SK-N-SH (cell line): ENCODE measurements around the gene KAT5. TPM values are rescaled to one million over a fixed set of nuclear protein-coding genes. Genes with fewer than 3 reads are reported as not detected.

Source experiments
- CTCF ChIA-PET: fragments of 300-600, 350-600 bp; formaldehyde crosslinking; extraction: SDS; loops from one replicate; lab custom pipeline; 2021; lab: Yijun Ruan, JAX
- POLR2A ChIA-PET: fragments of 350-600 bp; sonication (Branson Sonifier 250); formaldehyde crosslinking; extraction: SDS; loops from one replicate; lab custom pipeline; 2020; ENCODE audit warnings: antibody characterized with exemption, inconsistent platforms; lab: Yijun Ruan, JAX
- DNase-seq: peaks from one replicate; pipeline ENCODE4 v3.0.0; 2012
- H2AFZ ChIP-seq: fragments of 200-600 bp; sonication (generic); 2 replicates; pipeline ENCODE4 v1.8.1; 2016; ENCODE audit warnings: antibody characterized with exemption, mild to moderate bottlenecking, low read depth
- H3F3A ChIP-seq: fragments of 200-600 bp; sonication (generic); replicated peaks from 2 replicates; pipeline ENCODE3; 2016; ENCODE audit warnings: antibody characterized with exemption, mild to moderate bottlenecking; ENCODE audit not compliant: insufficient read depth
- H3K27ac ChIP-seq, 2 experiments: fragments of 200-500 bp in 1 of 2; fragments of 200-600 bp in 1 of 2; sonication (Bioruptor generic) in 1 of 2; sonication (generic), shearing (Covaris generic) in 1 of 2; 2 replicates each; pipeline versions ENCODE4 v1.5.1 to v1.6.1; 2014 to 2016; ENCODE audit warnings: low read depth in 2 of 2, inconsistent platforms in 1 of 2, low read length in 1 of 2, mild to moderate bottlenecking in 1 of 2, mixed read lengths in 1 of 2
- H3K27me3 ChIP-seq: fragments of 200-600 bp; sonication (generic), shearing (Covaris generic); 2 replicates; pipeline ENCODE4 v1.6.1; 2016; ENCODE audit warnings: mixed run types; ENCODE audit not compliant: insufficient read depth
- H3K36me3 ChIP-seq, 2 experiments: fragments of 200-500 bp in 1 of 2; fragments of 200-600 bp in 1 of 2; sonication (Bioruptor generic) in 1 of 2; sonication (generic) in 1 of 2; replicated peaks in 1 of 2; 2 replicates each; pipeline versions ENCODE3 to v1.5.1; 2014 to 2016; ENCODE audit warnings: low read length in 1 of 2, mild to moderate bottlenecking in 1 of 2; ENCODE audit not compliant: insufficient read depth in 2 of 2, control insufficient read depth in 1 of 2
- H3K4me1 ChIP-seq, 2 experiments: fragments of 200-500 bp in 1 of 2; fragments of 200-600 bp in 1 of 2; sonication (Bioruptor generic) in 1 of 2; sonication (generic), shearing (Covaris generic) in 1 of 2; 2 replicates each; pipeline versions ENCODE4 v1.5.1 to v1.6.1; 2014 to 2016; ENCODE audit warnings: low read depth in 1 of 2, low read length in 1 of 2, mixed run types in 1 of 2; ENCODE audit not compliant: insufficient read depth in 2 of 2, control insufficient read depth in 1 of 2
- H3K4me2 ChIP-seq: fragments of 200-600 bp; sonication (generic), shearing (Covaris generic); 2 replicates; pipeline ENCODE4 v1.6.1; 2017; ENCODE audit warnings: mixed run types
- H3K4me3 ChIP-seq, 2 experiments: fragments of 200-500 bp in 1 of 2; fragments of 200-600 bp in 1 of 2; sonication (Bioruptor generic) in 1 of 2; sonication (generic), shearing (Covaris generic) in 1 of 2; 2 replicates each; pipeline versions ENCODE4 v1.5.1 to v1.8.1; 2014 to 2016; ENCODE audit warnings: low read depth in 2 of 2, inconsistent platforms in 1 of 2, low read length in 1 of 2, mild to moderate bottlenecking in 1 of 2, mixed read lengths in 1 of 2, moderate library complexity in 1 of 2
- H3K79me2 ChIP-seq: fragments of 200-600 bp; sonication (generic); 2 replicates; pipeline ENCODE4 v1.8.1; 2017; ENCODE audit warnings: mild to moderate bottlenecking; ENCODE audit not compliant: insufficient read depth
- H3K9ac ChIP-seq: fragments of 200-600 bp; sonication (generic); 2 replicates; pipeline ENCODE4 v1.6.1; 2017; ENCODE audit warnings: mixed run types
- H3K9me2 ChIP-seq: fragments of 200-600 bp; sonication (generic); 2 replicates; pipeline ENCODE4 v1.6.1; 2017; ENCODE audit warnings: mixed run types
- H3K9me3 ChIP-seq: fragments of 200-600 bp; sonication (generic); 2 replicates; pipeline ENCODE4 v1.6.1; 2017; ENCODE audit warnings: mixed run types, mild to moderate bottlenecking, moderate library complexity
- H4K20me1 ChIP-seq: fragments of 200-600 bp; sonication (generic); 2 replicates; pipeline ENCODE4 v1.6.1; 2017; ENCODE audit warnings: mild to moderate bottlenecking, mixed run types; ENCODE audit not compliant: insufficient read depth
- ELF1 ChIP-seq: IDR thresholded peaks from 2 replicates; pipeline ENCODE4 v1.4.0; 2012
- EP300 ChIP-seq, 2 experiments: IDR thresholded peaks; 2 replicates each; pipeline versions ENCODE4 v1.4.0 to v1.6.1; 2012; ENCODE audit warnings: borderline replicate concordance in 1 of 2, low read depth in 1 of 2, low read length in 1 of 2
- EZH2phosphoT487 ChIP-seq: fragments of 200-600 bp; sonication (generic); IDR thresholded peaks from 2 replicates; pipeline ENCODE4 v1.6.1; 2017; ENCODE audit warnings: low read depth, mixed run types, mild to moderate bottlenecking, antibody characterized with exemption, moderate library complexity, borderline replicate concordance
- FOXJ3 ChIP-seq: sonication (generic); formaldehyde crosslinking; IDR thresholded peaks from 2 replicates; pipeline ENCODE4 v1.5.1; 2020; ENCODE audit warnings: mild to moderate bottlenecking, missing genetic modification reagents
- GATA2 ChIP-seq: sonication (generic); formaldehyde crosslinking; IDR thresholded peaks from 2 replicates; pipeline ENCODE4 v1.5.0; 2020; ENCODE audit warnings: mild to moderate bottlenecking, missing genetic modification reagents
- MEF2A ChIP-seq: IDR thresholded peaks from 2 replicates; pipeline ENCODE4 v1.4.0; 2012; ENCODE audit warnings: low read depth, borderline replicate concordance
- NFIC ChIP-seq: IDR thresholded peaks from 2 replicates; pipeline ENCODE4 v1.4.0; 2012; ENCODE audit warnings: borderline replicate concordance
- RAD21 ChIP-seq: IDR thresholded peaks from 2 replicates; pipeline ENCODE4 v1.6.1; 2012; ENCODE audit warnings: mild to moderate bottlenecking, low read length
- RFX5 ChIP-seq: IDR thresholded peaks from 2 replicates; pipeline ENCODE4 v1.6.1; 2012; ENCODE audit warnings: mild to moderate bottlenecking, improper control_type of control experiment, low read length
- RXRA ChIP-seq: IDR thresholded peaks from 2 replicates; pipeline ENCODE4 v1.4.0; 2012; ENCODE audit warnings: low read depth, mild to moderate bottlenecking, borderline replicate concordance
- SIN3A ChIP-seq: IDR thresholded peaks from 2 replicates; pipeline ENCODE4 v1.6.1; 2012; ENCODE audit warnings: low read depth, mild to moderate bottlenecking, low read length, moderate library complexity, borderline replicate concordance
- TAF1 ChIP-seq: IDR thresholded peaks from 2 replicates; pipeline ENCODE4 v1.6.1; 2012; ENCODE audit warnings: low read depth, mild to moderate bottlenecking, low read length, moderate library complexity, borderline replicate concordance
- TEAD4 ChIP-seq: IDR thresholded peaks from 2 replicates; pipeline ENCODE4 v1.4.0; 2012; ENCODE audit warnings: mild to moderate bottlenecking, borderline replicate concordance; ENCODE audit not compliant: insufficient read depth
- YY1 ChIP-seq: IDR thresholded peaks from 2 replicates; pipeline ENCODE4 v1.4.0; 2012; ENCODE audit warnings: low read depth, mild to moderate bottlenecking
- polyA plus RNA-seq, 3 experiments: library from polyadenylated mRNA; depleted of rRNA; stranded (reverse); fragments of >200 nt; gene quantifications; 2 replicates each; pipeline ENCODE4 v1.2.3, GENCODE V29; 2012
- TF ChIP-seq, protein P1 (sequence below): fragments of 150-350 bp; IDR thresholded peaks from 2 replicates; pipeline ENCODE4 v1.6.1; 2016; ENCODE audit warnings: mild to moderate bottlenecking, low read depth, low read length
- TF ChIP-seq, protein P2 (sequence below): fragments of 200-600 bp; sonication (generic); IDR thresholded peaks from 2 replicates; pipeline ENCODE4 v1.6.1; 2017; ENCODE audit warnings: antibody characterized with exemption, mild to moderate bottlenecking, moderate library complexity
- TF ChIP-seq, protein P3 (sequence below): IDR thresholded peaks from 2 replicates; pipeline ENCODE4 v1.4.0; 2012; ENCODE audit warnings: low read depth, borderline replicate concordance
- TF ChIP-seq, protein P4 (sequence below): IDR thresholded peaks from 2 replicates; pipeline ENCODE4 v1.4.0; 2012; ENCODE audit warnings: low read depth
- TF ChIP-seq, protein P5 (sequence below): fragments of 150-350 bp; IDR thresholded peaks from 2 replicates; pipeline ENCODE4 v1.6.1; 2017; ENCODE audit warnings: antibody characterized with exemption, low read length, low read depth, borderline replicate concordance
- TF ChIP-seq, protein P6 (sequence below): IDR thresholded peaks from 2 replicates; pipeline ENCODE4; 2012

Gene KAT5
- polyA plus RNA-seq, 1 of the 3 experiments (the other 2 are of a cell fraction) = 51.9 TPM

DNA sequence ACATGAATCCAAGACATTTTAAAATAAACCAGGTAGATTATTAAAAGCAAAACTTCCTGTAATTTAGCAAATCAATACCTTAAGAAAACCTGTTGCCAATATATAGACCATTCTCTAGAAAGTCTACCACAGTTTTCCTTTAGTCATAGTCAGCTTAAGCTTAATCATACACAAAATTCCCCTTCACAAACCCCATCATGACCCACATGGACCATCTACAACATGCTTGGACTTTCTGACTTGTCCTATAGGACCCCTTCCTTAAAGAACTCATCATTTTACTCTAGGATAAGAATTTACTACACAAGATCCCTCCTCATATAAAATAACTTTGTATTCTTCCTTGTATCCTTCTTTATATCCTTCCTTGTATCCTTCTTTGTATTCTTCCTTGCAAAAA lies 24.8 kb downstream of the KAT5 start:
- no peaks in the 10 kb centered on the region for H4K20me1 ChIP-seq
- H3K27me3 ChIP-seq = peaks cover 5% of the 10 kb centered on the region; the same call in 1 of the 2 replicates
- no peak overlapping the region for H3K27ac ChIP-seq
- H3K9me2 ChIP-seq = no peaks in the 10 kb centered on the region
- H3K4me2 ChIP-seq = no peak overlapping the region
- H3K36me3 ChIP-seq = no peaks in the 10 kb centered on the region
- H3F3A ChIP-seq = no peaks in the 10 kb centered on the region
- CTCF ChIA-PET = interaction anchor here (1.9 to 4.4 kb wide), 3 partner anchors 8 to 43 kb away, joined by 4 to 15 read pairs (median 14); no protein-coding TSS in a partner anchor
- H3K9ac ChIP-seq = no peak overlapping the region
- no peaks in the 10 kb centered on the region for H3K79me2 ChIP-seq
- H3K4me1 ChIP-seq = no peaks in the 10 kb centered on the region
- no peak for DNase-seq
- TF ChIP-seq, protein P1, sequence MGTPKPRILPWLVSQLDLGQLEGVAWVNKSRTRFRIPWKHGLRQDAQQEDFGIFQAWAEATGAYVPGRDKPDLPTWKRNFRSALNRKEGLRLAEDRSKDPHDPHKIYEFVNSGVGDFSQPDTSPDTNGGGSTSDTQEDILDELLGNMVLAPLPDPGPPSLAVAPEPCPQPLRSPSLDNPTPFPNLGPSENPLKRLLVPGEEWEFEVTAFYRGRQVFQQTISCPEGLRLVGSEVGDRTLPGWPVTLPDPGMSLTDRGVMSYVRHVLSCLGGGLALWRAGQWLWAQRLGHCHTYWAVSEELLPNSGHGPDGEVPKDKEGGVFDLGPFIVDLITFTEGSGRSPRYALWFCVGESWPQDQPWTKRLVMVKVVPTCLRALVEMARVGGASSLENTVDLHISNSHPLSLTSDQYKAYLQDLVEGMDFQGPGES = no peak
- no peak for TF ChIP-seq RAD21
- no peak for TF ChIP-seq RXRA
- TF ChIP-seq TEAD4 = no peak
- TF ChIP-seq ELF1 = no peak
- TF ChIP-seq, protein P2, sequence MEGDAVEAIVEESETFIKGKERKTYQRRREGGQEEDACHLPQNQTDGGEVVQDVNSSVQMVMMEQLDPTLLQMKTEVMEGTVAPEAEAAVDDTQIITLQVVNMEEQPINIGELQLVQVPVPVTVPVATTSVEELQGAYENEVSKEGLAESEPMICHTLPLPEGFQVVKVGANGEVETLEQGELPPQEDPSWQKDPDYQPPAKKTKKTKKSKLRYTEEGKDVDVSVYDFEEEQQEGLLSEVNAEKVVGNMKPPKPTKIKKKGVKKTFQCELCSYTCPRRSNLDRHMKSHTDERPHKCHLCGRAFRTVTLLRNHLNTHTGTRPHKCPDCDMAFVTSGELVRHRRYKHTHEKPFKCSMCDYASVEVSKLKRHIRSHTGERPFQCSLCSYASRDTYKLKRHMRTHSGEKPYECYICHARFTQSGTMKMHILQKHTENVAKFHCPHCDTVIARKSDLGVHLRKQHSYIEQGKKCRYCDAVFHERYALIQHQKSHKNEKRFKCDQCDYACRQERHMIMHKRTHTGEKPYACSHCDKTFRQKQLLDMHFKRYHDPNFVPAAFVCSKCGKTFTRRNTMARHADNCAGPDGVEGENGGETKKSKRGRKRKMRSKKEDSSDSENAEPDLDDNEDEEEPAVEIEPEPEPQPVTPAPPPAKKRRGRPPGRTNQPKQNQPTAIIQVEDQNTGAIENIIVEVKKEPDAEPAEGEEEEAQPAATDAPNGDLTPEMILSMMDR = no peak
- no peak for TF ChIP-seq TAF1
- TF ChIP-seq, protein P3, sequence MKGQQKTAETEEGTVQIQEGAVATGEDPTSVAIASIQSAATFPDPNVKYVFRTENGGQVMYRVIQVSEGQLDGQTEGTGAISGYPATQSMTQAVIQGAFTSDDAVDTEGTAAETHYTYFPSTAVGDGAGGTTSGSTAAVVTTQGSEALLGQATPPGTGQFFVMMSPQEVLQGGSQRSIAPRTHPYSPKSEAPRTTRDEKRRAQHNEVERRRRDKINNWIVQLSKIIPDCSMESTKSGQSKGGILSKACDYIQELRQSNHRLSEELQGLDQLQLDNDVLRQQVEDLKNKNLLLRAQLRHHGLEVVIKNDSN = no peak
- TF ChIP-seq EZH2phosphoT487 = no peak
- TF ChIP-seq FOXJ3 (CRISPR knock-in tag) = no peak
- no peak for TF ChIP-seq NFIC
- TF ChIP-seq, protein P4, sequence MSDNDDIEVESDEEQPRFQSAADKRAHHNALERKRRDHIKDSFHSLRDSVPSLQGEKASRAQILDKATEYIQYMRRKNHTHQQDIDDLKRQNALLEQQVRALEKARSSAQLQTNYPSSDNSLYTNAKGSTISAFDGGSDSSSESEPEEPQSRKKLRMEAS = no peak
- no peak for TF ChIP-seq GATA2 (CRISPR knock-in tag)
- TF ChIP-seq, protein P5, sequence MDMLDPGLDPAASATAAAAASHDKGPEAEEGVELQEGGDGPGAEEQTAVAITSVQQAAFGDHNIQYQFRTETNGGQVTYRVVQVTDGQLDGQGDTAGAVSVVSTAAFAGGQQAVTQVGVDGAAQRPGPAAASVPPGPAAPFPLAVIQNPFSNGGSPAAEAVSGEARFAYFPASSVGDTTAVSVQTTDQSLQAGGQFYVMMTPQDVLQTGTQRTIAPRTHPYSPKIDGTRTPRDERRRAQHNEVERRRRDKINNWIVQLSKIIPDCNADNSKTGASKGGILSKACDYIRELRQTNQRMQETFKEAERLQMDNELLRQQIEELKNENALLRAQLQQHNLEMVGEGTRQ = no peak
- no peak for TF ChIP-seq SIN3A
- TF ChIP-seq, protein P6, sequence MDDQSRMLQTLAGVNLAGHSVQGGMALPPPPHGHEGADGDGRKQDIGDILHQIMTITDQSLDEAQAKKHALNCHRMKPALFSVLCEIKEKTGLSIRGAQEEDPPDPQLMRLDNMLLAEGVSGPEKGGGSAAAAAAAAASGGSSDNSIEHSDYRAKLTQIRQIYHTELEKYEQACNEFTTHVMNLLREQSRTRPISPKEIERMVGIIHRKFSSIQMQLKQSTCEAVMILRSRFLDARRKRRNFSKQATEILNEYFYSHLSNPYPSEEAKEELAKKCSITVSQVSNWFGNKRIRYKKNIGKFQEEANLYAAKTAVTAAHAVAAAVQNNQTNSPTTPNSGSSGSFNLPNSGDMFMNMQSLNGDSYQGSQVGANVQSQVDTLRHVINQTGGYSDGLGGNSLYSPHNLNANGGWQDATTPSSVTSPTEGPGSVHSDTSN = no peak
- TF ChIP-seq YY1 = no peak
- no peak for TF ChIP-seq EP300 (IDR thresholded peaks at IDR 0.05; ENCODE audit: borderline replicate concordance in 1 of 2, low read depth in 1 of 2, low read length in 1 of 2)
- TF ChIP-seq MEF2A = no peak
- TF ChIP-seq RFX5 = no peak
- peaks cover 12% of the 10 kb centered on the region; the same call in 1 of the 2 replicates for H3K9me3 ChIP-seq
- H2AFZ ChIP-seq = no peak overlapping the region
- H3K4me3 ChIP-seq = no peak overlapping the region
- POLR2A ChIA-PET = no interaction called here
